AG04450 (cell line): ENCODE data around the gene BRD9. TPM values are rescaled to one million over a fixed set of nuclear protein-coding genes. Genes with fewer than 3 reads are reported as not detected.
"Not testable (repeated sequence)": the region's sequence is repeated elsewhere in the genome, so short reads cannot be mapped to it uniquely, and the experiment has no call there.

Source experiments
- CTCF ChIA-PET: fragments of 300-600, 350-600 bp; formaldehyde crosslinking; extraction: SDS; loops from one replicate; lab custom pipeline; 2022; ENCODE audit warnings: antibody characterized with exemption, inconsistent platforms; lab: Charles Lee
- POLR2A ChIA-PET: fragments of 350-600 bp; formaldehyde crosslinking; extraction: SDS; loops from one replicate; lab custom pipeline; 2021; ENCODE audit warnings: antibody characterized with exemption, inconsistent platforms; lab: Yijun Ruan, JAX
- DNase-seq: peaks from one replicate; pipeline ENCODE4 v3.0.0-alpha.2; 2011; ENCODE audit warnings: low read depth, low spot score
- H3K27ac ChIP-seq: one replicate; pipeline ENCODE4 v1.5.1; 2012; ENCODE audit warnings: low read depth, low read length, control low read depth
- H3K27me3 ChIP-seq: one replicate; pipeline ENCODE4 v1.6.0; 2012; ENCODE audit warnings: low read length; ENCODE audit not compliant: control insufficient read depth, insufficient read depth
- H3K4me3 ChIP-seq: 2 replicates; pipeline ENCODE4 v1.5.1; 2011; ENCODE audit warnings: mild to moderate bottlenecking, low read depth, low read length, control low read depth
- H3K9me3 ChIP-seq: 2 replicates; pipeline ENCODE4 v1.5.1; 2012; ENCODE audit warnings: low read length; ENCODE audit not compliant: control insufficient read depth, insufficient read depth
- CTCF ChIP-seq: IDR thresholded peaks from 2 replicates; pipeline ENCODE4 v1.5.1; 2011; ENCODE audit warnings: low read depth, low read length, control low read depth, inconsistent platforms
- polyA plus RNA-seq: library from polyadenylated mRNA; depleted of rRNA; stranded (reverse); fragments of >200 nt; gene quantifications from 2 replicates; pipeline ENCODE4 v1.2.3, GENCODE V29; 2011

Gene BRD9
- polyA plus RNA-seq, 1 experiment, result 10.6 TPM

GRCh38 chr5:915946-916345 is 23.3 kb upstream of the BRD9 start:
- TF ChIP-seq CTCF, result no peak
- Histone ChIP-seq H3K27me3 (no peaks in the 10 kb centered on the region), H3K27ac (no peak overlapping the region), H3K4me3 (no peak overlapping the region), H3K9me3 (peaks cover 4% of the 10 kb centered on the region; the same call in 1 of the 2 replicates)
- ChIA-PET POLR2A (no interaction called here), CTCF (no interaction called here)
- DNase-seq, result no peak

GRCh38 chr5:915346-915745 is 22.7 kb upstream of the BRD9 start:
- H3K9me3 ChIP-seq, H3K27ac ChIP-seq, H3K27me3 ChIP-seq, CTCF ChIA-PET, DNase-seq, POLR2A ChIA-PET, H3K4me3 ChIP-seq: not testable (repeated sequence)

DNA sequence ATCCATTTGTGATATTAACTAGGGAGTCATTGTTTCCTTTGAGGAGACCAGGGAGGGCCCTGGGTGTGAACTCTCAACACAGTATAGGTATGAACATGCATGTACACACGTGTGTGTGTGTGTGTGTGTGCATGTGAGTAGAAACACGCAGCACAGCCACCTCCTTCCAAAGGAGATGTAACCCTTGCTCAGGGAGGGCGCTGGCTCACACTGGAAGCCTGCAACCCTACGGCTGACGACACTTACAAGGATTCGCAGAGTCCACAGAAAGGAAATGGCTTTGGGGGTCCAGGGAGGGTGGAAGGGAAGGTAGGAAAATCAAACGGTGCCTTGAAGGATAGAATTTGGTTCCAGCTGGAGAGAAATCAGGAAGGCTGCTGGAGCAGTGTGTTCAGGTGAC is 22.0 kb upstream of the BRD9 start:
- H3K27me3 ChIP-seq, result no peaks in the 10 kb centered on the region
- no peak for DNase-seq
- ChIA-PET CTCF (no interaction called here), POLR2A (no interaction called here)
- no peak for TF ChIP-seq CTCF
- H3K4me3 ChIP-seq, result no peak overlapping the region
- no peak overlapping the region for H3K27ac ChIP-seq
- peaks cover 4% of the 10 kb centered on the region; the same call in 1 of the 2 replicates for H3K9me3 ChIP-seq

- CTCF ChIA-PET, result interaction anchor here (2.3 kb wide), 1 partner anchor 12 kb away, joined by 12 read pairs; no protein-coding TSS in a partner anchor
- TF ChIP-seq CTCF, result no peak
- DNase-seq, result no peak
Measured at GRCh38 chr5:914174-914573, 21.6 kb upstream of the BRD9 start.

GRCh38 chr5:912280-913091 is 19.9 kb upstream of the BRD9 start:
- Histone ChIP-seq H3K27me3 (no peaks in the 10 kb centered on the region), H3K4me3 (no peak overlapping the region), H3K9me3 (peaks cover 4% of the 10 kb centered on the region; the same call in 1 of the 2 replicates), H3K27ac (peak overlapping the region; percentile 70)
- DNase-seq, result peak; percentile 76
- ChIA-PET POLR2A (no interaction called here), CTCF (interaction anchor here (0.7 to 2.3 kb wide), 3 partner anchors 9 to 732 kb away, joined by 3 to 12 read pairs (median 4); no protein-coding TSS in a partner anchor)
- no peak; the same call in 1 of the 2 replicates for TF ChIP-seq CTCF

More at GRCh38 chr5:914174-914573, 21.6 kb upstream of the BRD9 start:
- H3K4me3 ChIP-seq, result no peak overlapping the region
- POLR2A ChIA-PET, result no interaction called here
- H3K27ac ChIP-seq, result no peak overlapping the region
- H3K9me3 ChIP-seq, result peaks cover 4% of the 10 kb centered on the region; the same call in 1 of the 2 replicates
- no peaks in the 10 kb centered on the region for H3K27me3 ChIP-seq
